Erythroblast (primary cell): Measurements from ENCODE around the gene ADCY1.

Source experiments
- GATA1 ChIP-seq: IDR thresholded peaks from 2 replicates; pipeline ENCODE4 v1.6.1; 2011; ENCODE audit warnings: low read depth, mild to moderate bottlenecking, control low read depth, low read length, moderate library complexity
- POLR2A ChIP-seq: IDR thresholded peaks from 2 replicates; pipeline ENCODE4 v1.6.1; 2011; ENCODE audit warnings: mild to moderate bottlenecking, low read length

DNA sequence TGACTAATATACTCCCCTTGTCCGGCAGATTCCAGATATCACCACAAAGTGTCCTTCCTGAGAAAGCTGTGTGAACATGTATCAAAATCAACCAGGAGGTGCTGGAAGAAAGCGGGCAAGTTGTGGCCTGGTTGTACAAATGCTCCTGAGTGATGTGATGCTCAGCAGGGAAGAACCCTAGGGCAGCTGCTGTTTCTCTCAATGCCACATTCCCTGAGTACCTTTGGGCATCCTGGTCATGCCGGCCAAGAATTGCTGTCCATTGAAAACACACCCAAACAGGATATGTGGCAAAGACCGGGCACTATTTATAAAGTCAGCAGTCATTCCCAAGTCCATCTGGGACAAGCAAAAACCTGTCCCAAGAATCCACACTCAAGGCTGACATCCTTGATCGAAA lies 7.8 kb upstream of the ADCY1 start:
- TF ChIP-seq POLR2A (no peak), GATA1 (no peak)
